GM12864 (cell line): ENCODE data around the gene STAB2.

Experiments used
- DNase-seq: peaks from one replicate; pipeline ENCODE4 v3.0.0-alpha.2; 2011; ENCODE audit warnings: low read depth
- H3K4me3 ChIP-seq: 2 replicates; pipeline ENCODE4 v1.5.1; 2011; ENCODE audit warnings: mild to moderate bottlenecking, low read depth, low read length, control low read depth
- CTCF ChIP-seq: IDR thresholded peaks from 2 replicates; pipeline ENCODE4 v1.5.1; 2011; ENCODE audit warnings: low read depth, mild to moderate bottlenecking, moderate library complexity, low read length, control low read depth, inconsistent platforms; ENCODE audit errors: missing control alignments

Gene STAB2

DNA sequence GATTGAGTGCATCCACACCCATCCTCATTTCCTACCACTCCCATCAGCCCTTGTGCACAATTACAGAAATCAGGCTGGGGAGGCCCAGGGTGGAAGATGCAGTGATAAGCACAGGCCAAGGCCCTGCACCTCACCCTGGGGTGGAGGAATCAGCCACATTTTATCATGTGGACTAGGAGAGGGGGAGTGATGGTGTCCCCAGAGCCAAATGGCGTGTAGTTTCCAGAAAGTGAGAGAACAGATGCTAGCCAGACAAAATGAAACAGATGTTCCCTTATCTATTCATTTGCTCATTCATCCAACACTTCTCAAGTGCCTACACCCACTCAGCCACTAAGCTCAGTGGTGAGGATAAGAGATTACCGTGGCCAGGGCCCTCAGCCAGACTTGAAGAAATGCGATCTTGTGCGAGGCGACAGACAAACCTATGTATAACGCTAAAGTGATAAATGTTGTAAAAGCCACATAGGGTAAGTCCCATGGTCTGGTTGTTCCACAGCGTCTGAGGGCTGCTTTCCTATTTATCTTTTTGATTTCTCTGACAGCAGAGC is 93.6 kb downstream of the STAB2 start:
- TF ChIP-seq CTCF = no peak
- no peak for DNase-seq
- H3K4me3 ChIP-seq = no peak overlapping the region

- TF ChIP-seq CTCF = no peak
- DNase-seq = no peak
- H3K4me3 ChIP-seq = no peak overlapping the region
These were observed 99.0 kb downstream of the STAB2 start for GRCh38 chr12:103686026-103686425.

- H3K4me3 ChIP-seq = no peak overlapping the region
- no peak for DNase-seq
- TF ChIP-seq CTCF = no peak
These were observed 100.2 kb downstream of the STAB2 start for GRCh38 chr12:103687253-103687652.

DNA sequence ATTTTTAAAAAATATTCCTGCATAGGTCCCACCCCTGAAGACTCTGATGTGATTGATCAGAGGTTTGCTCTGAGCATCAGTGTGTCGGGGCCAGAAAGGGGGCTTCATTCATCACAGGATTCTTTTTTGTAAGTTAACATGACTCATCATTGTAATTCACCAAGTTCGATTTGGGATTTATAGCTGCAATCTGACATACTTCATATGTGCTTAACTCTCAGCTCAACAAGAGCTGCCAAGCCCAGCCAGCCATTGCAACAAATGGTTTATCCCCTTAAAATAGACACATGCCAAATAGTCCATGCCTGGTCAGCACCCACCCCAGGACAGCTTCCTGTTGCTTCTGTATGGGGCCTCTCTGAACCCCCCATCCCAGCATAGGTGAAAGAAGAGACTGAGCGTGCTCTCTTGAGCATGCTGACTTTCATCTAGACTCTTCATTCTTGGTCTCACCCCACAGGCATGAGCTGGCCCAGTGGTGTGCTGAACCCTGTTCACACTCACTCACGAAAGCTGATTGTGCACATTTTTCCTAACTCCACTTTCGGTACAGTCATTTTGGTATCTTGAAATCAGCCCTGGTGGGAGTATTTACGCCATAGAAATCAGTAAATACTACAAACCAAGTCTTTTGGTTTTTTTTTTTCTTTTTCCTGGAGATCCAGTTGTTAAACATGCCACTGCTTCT is 101.4 kb downstream of the STAB2 start:
- TF ChIP-seq CTCF = no peak
- H3K4me3 ChIP-seq = no peak overlapping the region
- no peak for DNase-seq

GRCh38 chr12:103690426-103690825 is 103.4 kb downstream of the STAB2 start:
- no peak for DNase-seq
- TF ChIP-seq CTCF = no peak
- H3K4me3 ChIP-seq = no peak overlapping the region

- no peak overlapping the region for H3K4me3 ChIP-seq
- no peak for DNase-seq
- TF ChIP-seq CTCF = no peak
These were observed 104.0 kb downstream of the STAB2 start for GRCh38 chr12:103691063-103691462.

DNA sequence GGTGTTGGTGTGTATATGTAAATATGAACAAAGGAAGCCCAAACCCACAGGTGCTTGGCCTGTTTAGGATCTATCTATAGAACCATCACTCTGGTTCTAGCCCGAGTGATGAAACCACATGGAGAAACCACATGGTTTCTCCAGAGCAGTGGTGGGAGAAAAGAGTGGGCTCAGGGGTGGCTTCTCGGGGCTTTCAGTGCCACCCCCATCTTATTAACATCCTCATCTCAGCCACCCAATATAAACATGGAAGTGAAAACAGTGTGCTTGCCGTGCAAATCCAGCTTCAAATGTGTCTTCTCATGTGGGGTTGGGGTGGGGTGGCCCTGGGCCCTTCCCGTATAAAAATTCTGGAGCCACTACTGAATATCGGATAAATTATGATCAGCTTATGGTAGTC is 109.0 kb downstream of the STAB2 start:
- H3K4me3 ChIP-seq = no peak overlapping the region
- no peak for DNase-seq
- TF ChIP-seq CTCF = no peak
